Endothelial cell of umbilical vein (primary cell): ENCODE data around the gene UPK3A. TPM values are rescaled to one million over a fixed set of nuclear protein-coding genes. Genes with fewer than 3 reads are reported as not detected.

Experiments used
- BruUV-seq: library from RNA; stranded (reverse); fragments of 400-500 nt; replicated peaks from 2 replicates; lab custom pipeline; 2021; lab: Mats Ljungman, UMichigan
- CTCF ChIA-PET: fragments of 300-600, 350-600 bp; sonication (Branson Sonifier 250); formaldehyde crosslinking; loops from one replicate; lab custom pipeline; 2021; ENCODE audit warnings: antibody characterized with exemption, inconsistent platforms; lab: Charles Lee
- POLR2A ChIA-PET: fragments of 300-600, 350-600 bp; sonication (Branson Sonifier 250); formaldehyde crosslinking; loops from one replicate; lab custom pipeline; 2021; ENCODE audit warnings: antibody characterized with exemption, inconsistent platforms; lab: Charles Lee
- DNase-seq: peaks from one replicate; pipeline ENCODE4 v3.0.0-alpha.2; 2011; ENCODE audit warnings: low read depth, low spot score
- FAIRE-seq: peaks from 2 replicates; lab custom pipeline; 2011; peaks lifted over from hg19 to GRCh38; lab: Jason Lieb, UNC
- H2AFZ ChIP-seq: 2 replicates; pipeline ENCODE4 v1.6.0; 2012; ENCODE audit warnings: low read depth, low read length, control low read depth, inconsistent platforms
- H3K27ac ChIP-seq: 2 replicates; pipeline ENCODE4 v1.5.1; 2011; ENCODE audit warnings: low read depth, mild to moderate bottlenecking, control low read depth, low read length, moderate library complexity; ENCODE audit not compliant: insufficient read depth
- H3K27me3 ChIP-seq, 2 experiments: 2 replicates each; pipeline versions ENCODE4 v1.6.0 to v1.6.1; 2011; ENCODE audit warnings: low read length in 2 of 2, mixed read lengths in 1 of 2; ENCODE audit not compliant: control insufficient read depth in 2 of 2, insufficient read depth in 2 of 2
- H3K36me3 ChIP-seq, 2 experiments: 2 replicates in 1 of 2; 3 replicates in 1 of 2; pipeline ENCODE4 v1.5.1; 2011; ENCODE audit warnings: low read length in 2 of 2, mild to moderate bottlenecking in 1 of 2, moderate library complexity in 1 of 2; ENCODE audit not compliant: control insufficient read depth in 2 of 2, insufficient read depth in 2 of 2; ENCODE audit errors: extremely low read depth in 1 of 2
- H3K4me1 ChIP-seq: 3 replicates; pipeline ENCODE4 v1.5.1; 2011; ENCODE audit warnings: mild to moderate bottlenecking, low read length; ENCODE audit not compliant: control insufficient read depth, insufficient read depth; ENCODE audit errors: extremely low read depth
- H3K4me2 ChIP-seq: 2 replicates; pipeline ENCODE4 v1.6.1; 2011; ENCODE audit warnings: low read length, control low read depth, mixed read lengths; ENCODE audit not compliant: insufficient read depth
- H3K4me3 ChIP-seq, 3 experiments: fragments of 200-600 bp in 1 of 3; sonication (generic), shearing (Covaris generic) in 1 of 3; replicated peaks in 1 of 3; 2 replicates each; pipeline ENCODE4 v1.5.1; 2011 to 2016; ENCODE audit warnings: control low read depth in 3 of 3, low read length in 3 of 3, mild to moderate bottlenecking in 2 of 3, inconsistent platforms in 1 of 3, low read depth in 1 of 3, moderate library complexity in 1 of 3; ENCODE audit not compliant: insufficient read depth in 1 of 3
- H3K79me2 ChIP-seq: 2 replicates; pipeline ENCODE4 v1.6.0; 2012; ENCODE audit warnings: low read length, inconsistent platforms; ENCODE audit not compliant: control insufficient read depth, insufficient read depth
- H3K9ac ChIP-seq: replicated peaks from 2 replicates; pipeline ENCODE3; 2011; ENCODE audit warnings: low read length, control low read depth; ENCODE audit not compliant: insufficient read depth; ENCODE audit errors: extremely low read depth
- H3K9me1 ChIP-seq: replicated peaks from 3 replicates; pipeline ENCODE4 v1.6.0; 2011; ENCODE audit warnings: mild to moderate bottlenecking, low read length; ENCODE audit not compliant: control insufficient read depth, insufficient read depth; ENCODE audit errors: extremely low read depth
- H3K9me3 ChIP-seq: replicated peaks from 2 replicates; pipeline ENCODE4 v1.5.1; 2012; ENCODE audit warnings: low read length, inconsistent platforms; ENCODE audit not compliant: control insufficient read depth, insufficient read depth
- H4K20me1 ChIP-seq: replicated peaks from 2 replicates; pipeline ENCODE3; 2011; ENCODE audit warnings: mild to moderate bottlenecking, low read length; ENCODE audit not compliant: control insufficient read depth, insufficient read depth; ENCODE audit errors: extremely low read depth
- CTCF ChIP-seq, 2 donors: IDR thresholded peaks; 1 replicate in 1 of 2; 2 replicates in 1 of 2; pipeline ENCODE4 v1.5.1; 2011; ENCODE audit warnings: low read length in 2 of 2, mild to moderate bottlenecking in 2 of 2, moderate library complexity in 2 of 2, control low read depth in 1 of 2, inconsistent platforms in 1 of 2, low read depth in 1 of 2; ENCODE audit not compliant: insufficient read depth in 1 of 2; ENCODE audit errors: extremely low read depth in 1 of 2
- GATA2 ChIP-seq: IDR thresholded peaks from 2 replicates; pipeline ENCODE4 v1.7.0; 2011; ENCODE audit warnings: low read depth, mild to moderate bottlenecking, moderate library complexity, mixed read lengths, low read length; ENCODE audit not compliant: insufficient read length, insufficient read depth
- MAX ChIP-seq: IDR thresholded peaks from 2 replicates; pipeline ENCODE4 v1.6.1; 2011; ENCODE audit not compliant: insufficient read depth, insufficient read length
- POLR2A ChIP-seq: IDR thresholded peaks from 2 replicates; pipeline ENCODE4 v1.6.1; 2012; ENCODE audit warnings: low read depth, mild to moderate bottlenecking, control low read depth, low read length
- POLR2AphosphoS5 ChIP-seq: IDR thresholded peaks from 2 replicates; pipeline ENCODE4 v1.6.1; 2012; ENCODE audit warnings: low read depth, mild to moderate bottlenecking, control low read depth, low read length, moderate library complexity; ENCODE audit not compliant: insufficient read depth
- dilution Hi-C: fragments of 300-500 bp; cut with MboI; formaldehyde crosslinking; loops from one replicate; pipeline ENCODE4 v1.15.0; 2019; ENCODE audit warnings: low sequenced_read_pairs; ENCODE audit not compliant: extremely low pct_ligation_motif_present
- intact Hi-C: fragments of 100-400 bp; cut with micrococcal nuclease; formaldehyde crosslinking; loops from one replicate; pipeline ENCODE4 v1.10.0; 2022
- polyA plus RNA-seq, 4 experiments: library from polyadenylated mRNA; depleted of rRNA in 3 of 4; stranded (reverse) in 3 of 4; unstranded in 1 of 4; fragments of >200 nt; gene quantifications; 2 replicates each; pipeline versions ENCODE4 v1.2.1 to v1.2.3, GENCODE V29; 2011 to 2012; ENCODE audit warnings: missing spikeins in 1 of 4
- total RNA-seq: library from RNA; stranded (reverse); gene quantifications from 2 replicates; pipeline ENCODE4 v1.2.3, GENCODE V29; 2021

The UPK3A gene
- total and polyA plus RNA-seq, 2 donors (not counting 3 experiments of a cell fraction or from before 2014, with no cell fraction given), result not detected

DNA sequence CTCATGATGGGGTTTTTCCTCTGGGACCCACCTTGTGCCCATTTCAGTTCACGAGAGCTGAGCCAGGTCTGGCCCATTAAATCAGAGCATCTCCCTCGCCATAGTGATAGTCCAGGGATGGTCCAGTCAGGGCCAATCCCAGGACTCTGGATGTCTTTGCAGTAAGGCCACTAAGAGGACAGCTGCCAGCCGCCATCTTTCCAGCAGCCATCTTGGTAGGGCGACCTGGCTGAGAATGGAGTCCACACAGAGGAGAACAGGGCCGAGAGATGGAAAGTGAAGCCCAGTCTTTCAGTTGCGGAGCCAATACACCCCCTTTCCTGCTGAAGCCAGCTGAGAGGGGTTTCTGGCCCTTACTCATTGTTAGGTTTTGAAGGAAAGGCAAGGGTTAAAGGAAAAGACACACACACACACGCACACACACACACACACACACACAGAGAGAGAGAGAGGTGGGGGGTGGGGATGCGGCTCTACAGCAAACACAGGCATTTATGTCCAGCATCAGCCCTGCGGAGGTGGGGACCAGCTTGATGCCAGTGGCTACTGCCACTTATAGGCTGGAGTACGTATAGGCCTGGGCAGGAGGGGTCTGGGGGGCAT is 31.6 kb upstream of the UPK3A start:
- no peaks in the 10 kb centered on the region for H4K20me1 ChIP-seq
- FAIRE-seq (no peak), DNase-seq (no peak)
- intact Hi-C loops (no loop called here), dilution Hi-C loops (no loop called here)
- H3K4me1 ChIP-seq, result no peaks in the 10 kb centered on the region
- no peaks in the 10 kb centered on the region for H3K36me3 ChIP-seq
- no peaks in the 10 kb centered on the region for H3K79me2 ChIP-seq
- TF ChIP-seq MAX (no peak), CTCF (IDR thresholded peaks at IDR 0.05; ENCODE audit: extremely low read depth in 1 of 2, insufficient read depth in 1 of 2, low read depth in 1 of 2, low read length in 2 of 2) (no peak), POLR2AphosphoS5 (no peak), POLR2A (no peak), GATA2 (no peak)
- no TSS peak for BruUV-seq
- H3K9me3 ChIP-seq, result no peaks in the 10 kb centered on the region
- H3K27ac ChIP-seq, result no peak overlapping the region
- no peak overlapping the region for H3K4me2 ChIP-seq
- H3K27me3 ChIP-seq, result no peaks in the 10 kb centered on the region
- POLR2A ChIA-PET, result interaction anchor here (0.7 kb wide), 1 partner anchor 144 kb away, joined by 3 read pairs; no protein-coding TSS in a partner anchor
- no peak overlapping the region for H2AFZ ChIP-seq
- H3K9ac ChIP-seq, result no peak overlapping the region
- no peaks in the 10 kb centered on the region for H3K9me1 ChIP-seq
- CTCF ChIA-PET, result interaction anchor here (1.6 to 2.4 kb wide), 2 partner anchors 13 to 19 kb away, joined by 5 read pairs; no protein-coding TSS in a partner anchor
- no peak overlapping the region for H3K4me3 ChIP-seq

GRCh38 chr22:45254388-45254787 is 30.4 kb upstream of the UPK3A start:
- H3K27me3 ChIP-seq, result no peaks in the 10 kb centered on the region
- FAIRE-seq, result no peak
- dilution Hi-C loops, result no loop called here

More at GRCh38 chr22:45254388-45254787, 30.4 kb upstream of the UPK3A start:
- H3K9me1 ChIP-seq, result no peaks in the 10 kb centered on the region
- H3K4me2 ChIP-seq, result no peak overlapping the region
- H3K79me2 ChIP-seq, result no peaks in the 10 kb centered on the region
- no TSS peak for BruUV-seq
- H3K27ac ChIP-seq, result no peak overlapping the region
- no peaks in the 10 kb centered on the region for H3K9me3 ChIP-seq
- no peak overlapping the region for H2AFZ ChIP-seq
- no peak overlapping the region for H3K9ac ChIP-seq
- no peak for DNase-seq
- no peaks in the 10 kb centered on the region for H3K4me1 ChIP-seq
- no peaks in the 10 kb centered on the region for H4K20me1 ChIP-seq
- no peaks in the 10 kb centered on the region for H3K36me3 ChIP-seq
- TF ChIP-seq GATA2, result no peak
- intact Hi-C loops, result no loop called here
- CTCF ChIA-PET, result interaction anchor here (2.8 kb wide), 1 partner anchor 8 kb away, joined by 10 read pairs; no protein-coding TSS in a partner anchor
- POLR2A ChIA-PET, result no interaction called here
- H3K4me3 ChIP-seq, result no peak overlapping the region
